Measurements from ENCODE around the gene RASA3. TPM values are rescaled to one million over a fixed set of nuclear protein-coding genes. Genes with fewer than 3 reads are reported as not detected.

RASA3 gene
- total and polyA plus RNA-seq, 10 of the 15 experiments (the other 5 are each of a cell fraction or from before 2014, with no cell fraction given), result 0.79 to 33.9 (median 17.6) TPM

- no peaks in the 10 kb centered on the region for H3K79me2 ChIP-seq (ENCODE audit: control insufficient read depth, insufficient read depth, low read length)
- no peak overlapping the region for H3K27ac ChIP-seq (ENCODE audit: control insufficient read depth, insufficient read depth)
- H2AFZ ChIP-seq (ENCODE audit: control insufficient read depth, low read depth, low read length), result no peak overlapping the region
- no peaks in the 10 kb centered on the region for H3K4me1 ChIP-seq (ENCODE audit: control insufficient read depth, insufficient read depth, low read length)
- no peak overlapping the region for H3K4me2 ChIP-seq (ENCODE audit: control insufficient read depth, insufficient read depth)
- H3K9me3 ChIP-seq (replicated peaks; ENCODE audit: control insufficient read depth, insufficient read depth, low read length), result peaks cover 8% of the 10 kb centered on the region; the same call in 2 of the 3 replicates
- BruUV-seq (replicated peaks), result no TSS peak
- no peak for TF ChIP-seq SREBF1 (IDR thresholded peaks at IDR 0.05; ENCODE audit: low read length)
- no peak for TF ChIP-seq ZNF24 (IDR thresholded peaks at IDR 0.05)
- no peak for TF ChIP-seq MYB (IDR thresholded peaks at IDR 0.05; ENCODE audit: borderline replicate concordance, low read depth, low read length)
- no peak for TF ChIP-seq REST (IDR thresholded peaks at IDR 0.05; ENCODE audit: low read depth, low read length)
- no peaks in the 10 kb centered on the region for H3K27me3 ChIP-seq (replicated peaks in 1 of 2; ENCODE audit: control insufficient read depth in 2 of 2, insufficient read depth in 2 of 2, low read length in 1 of 2)
- no peak for FAIRE-seq
- H4K20me1 ChIP-seq (ENCODE audit: control insufficient read depth, insufficient read depth), result no peaks in the 10 kb centered on the region
- POLR2A ChIA-PET, result no interaction called here
- no peak overlapping the region for H3K9ac ChIP-seq (ENCODE audit: control insufficient read depth, insufficient read depth, low read length)
- in situ Hi-C loops (cut with MboI) (no loop called here), intact Hi-C loops (cut with micrococcal nuclease; ENCODE audit: unreplicated experiment) (no loop called here)
- no peaks in the 10 kb centered on the region for H3K36me3 ChIP-seq (ENCODE audit: control insufficient read depth in 2 of 2, insufficient read depth in 2 of 2, low read length in 1 of 2)
- DNase-seq (ENCODE audit: low read depth, low spot score), result no peak
- 76% methylated on average over 6 of the region's 6 CpGs for WGBS (ENCODE audit: insufficient coverage, insufficient replicate concordance, low lambda C conversion rate, missing lambda C conversion rate)
- SMC1A ChIA-PET (ENCODE audit: uncharacterized antibody, unreplicated experiment), result no interaction called here
- CTCF ChIA-PET, result no interaction called here
- RAD21 ChIA-PET (ENCODE audit: unreplicated experiment), result no interaction called here
- no peak for ATAC-seq
- H3K4me3 ChIP-seq, result no peak overlapping the region
Measured at GRCh38 chr13:114088234-114088633, 44.2 kb downstream of the RASA3 start.

- Histone ChIP-seq H3K9ac (ENCODE audit: control insufficient read depth, insufficient read depth, low read length) (no peak overlapping the region), H4K20me1 (ENCODE audit: control insufficient read depth, insufficient read depth) (no peaks in the 10 kb centered on the region), H3K9me3 (replicated peaks; ENCODE audit: control insufficient read depth, insufficient read depth, low read length) (peaks cover 6% of the 10 kb centered on the region; the same call in 2 of the 3 replicates), H3K36me3 (ENCODE audit: control insufficient read depth in 2 of 2, insufficient read depth in 2 of 2, low read length in 1 of 2) (no peaks in the 10 kb centered on the region), H3K4me3 (no peak overlapping the region), H3K27me3 (replicated peaks in 1 of 2; ENCODE audit: control insufficient read depth in 2 of 2, insufficient read depth in 2 of 2, low read length in 1 of 2) (no peaks in the 10 kb centered on the region), H3K4me2 (ENCODE audit: control insufficient read depth, insufficient read depth) (no peak overlapping the region), H3K4me1 (ENCODE audit: control insufficient read depth, insufficient read depth, low read length) (no peaks in the 10 kb centered on the region), H3K27ac (ENCODE audit: control insufficient read depth, insufficient read depth) (no peak overlapping the region), H2AFZ (ENCODE audit: control insufficient read depth, low read depth, low read length) (no peak overlapping the region), H3K79me2 (ENCODE audit: control insufficient read depth, insufficient read depth, low read length) (no peaks in the 10 kb centered on the region)
- DNase-seq (ENCODE audit: low read depth, low spot score) (no peak), FAIRE-seq (no peak), ATAC-seq (no peak)
- in situ Hi-C loops (cut with MboI) (no loop called here), intact Hi-C loops (cut with micrococcal nuclease; ENCODE audit: unreplicated experiment) (no loop called here)
- POLR2A ChIA-PET, result no interaction called here
- BruUV-seq (replicated peaks), result no TSS peak
- SMC1A ChIA-PET (ENCODE audit: uncharacterized antibody, unreplicated experiment), result no interaction called here
- RAD21 ChIA-PET (ENCODE audit: unreplicated experiment), result no interaction called here
- WGBS (ENCODE audit: insufficient coverage, insufficient replicate concordance, low lambda C conversion rate, missing lambda C conversion rate), result 90% methylated on average over 14 of the region's 18 CpGs
- CTCF ChIA-PET, result no interaction called here
- TF ChIP-seq RAD51 (IDR thresholded peaks at IDR 0.05), result no peak
- TF ChIP-seq EGR1 (IDR thresholded peaks at IDR 0.05; ENCODE audit: borderline replicate concordance in 1 of 2, low read depth in 2 of 2, low read length in 2 of 2), result no peak
- TF ChIP-seq TCF3 (IDR thresholded peaks at IDR 0.05; ENCODE audit: borderline replicate concordance, insufficient read depth, low read depth, low read length), result no peak
- TF ChIP-seq REST (IDR thresholded peaks at IDR 0.05; ENCODE audit: low read depth, low read length), result no peak
- TF ChIP-seq HDGF (IDR thresholded peaks at IDR 0.05), result no peak
- no peak for TF ChIP-seq USF2 (IDR thresholded peaks at IDR 0.05; ENCODE audit: borderline replicate concordance, low read depth, low read length)
- no peak for TF ChIP-seq MEF2B (IDR thresholded peaks at IDR 0.05; ENCODE audit: partially characterized antibody, poor library complexity, severe bottlenecking)
Measured at GRCh38 chr13:114087430-114087829, 45.0 kb downstream of the RASA3 start.

All from GM12878 (cell line).